NCI-H1436 treated with DMSO at 0.1 percent for 48 hours (cell line): ENCODE measurements around the gene TNS1.
"Not testable (repeated sequence)": the region's sequence is repeated elsewhere in the genome, so short reads cannot be mapped to it uniquely, and the experiment has no call there.

Experiments used
- DNase-seq: peaks from one replicate; lab custom pipeline; 2025; lab: John Stamatoyannopoulos, UW

TNS1 gene

DNA sequence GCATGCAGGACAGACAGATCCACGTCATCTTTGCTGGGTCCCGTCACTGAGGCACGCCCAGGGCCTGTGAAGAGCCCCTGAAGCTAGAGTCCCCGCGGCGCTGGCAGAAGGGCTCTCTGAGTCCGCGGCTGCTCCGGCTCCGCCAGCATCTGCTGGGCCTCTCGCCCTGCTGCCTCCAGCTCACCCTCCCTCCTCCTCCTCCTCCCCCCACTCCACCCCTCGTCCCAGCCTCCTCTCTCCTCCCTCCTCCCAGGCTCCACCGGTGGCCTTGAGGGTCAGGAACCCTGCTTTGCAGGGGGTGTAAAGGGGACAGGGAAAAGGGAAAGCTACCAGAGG, at the start of gene TNS1:
TNS1 (minus strand) TSS at position 151 of the 336 bp plus-strand sequence; CDS start at position 28, 123 bp downstream.
- no peak for DNase-seq

DNA sequence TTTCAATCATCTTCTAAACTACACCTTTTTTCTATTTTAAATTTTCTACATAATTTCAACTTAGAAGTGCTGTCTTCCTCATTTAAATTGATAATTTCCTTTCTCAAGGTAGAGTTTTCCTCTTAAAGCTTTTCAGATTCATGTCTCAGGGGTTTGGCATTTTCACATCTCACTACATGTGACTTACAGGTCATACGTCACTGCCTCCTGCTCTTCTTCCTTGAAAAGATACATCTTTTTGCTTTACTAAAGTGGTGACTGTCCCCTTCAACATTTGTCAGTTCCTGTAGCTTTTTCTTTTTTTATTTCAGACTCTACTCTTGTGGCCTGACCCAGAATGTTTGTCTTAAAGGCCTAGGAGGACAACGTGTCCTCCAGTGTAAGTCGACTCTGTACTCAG, 49.1 kb upstream of the TNS1 start:
- DNase-seq: no peak

DNA sequence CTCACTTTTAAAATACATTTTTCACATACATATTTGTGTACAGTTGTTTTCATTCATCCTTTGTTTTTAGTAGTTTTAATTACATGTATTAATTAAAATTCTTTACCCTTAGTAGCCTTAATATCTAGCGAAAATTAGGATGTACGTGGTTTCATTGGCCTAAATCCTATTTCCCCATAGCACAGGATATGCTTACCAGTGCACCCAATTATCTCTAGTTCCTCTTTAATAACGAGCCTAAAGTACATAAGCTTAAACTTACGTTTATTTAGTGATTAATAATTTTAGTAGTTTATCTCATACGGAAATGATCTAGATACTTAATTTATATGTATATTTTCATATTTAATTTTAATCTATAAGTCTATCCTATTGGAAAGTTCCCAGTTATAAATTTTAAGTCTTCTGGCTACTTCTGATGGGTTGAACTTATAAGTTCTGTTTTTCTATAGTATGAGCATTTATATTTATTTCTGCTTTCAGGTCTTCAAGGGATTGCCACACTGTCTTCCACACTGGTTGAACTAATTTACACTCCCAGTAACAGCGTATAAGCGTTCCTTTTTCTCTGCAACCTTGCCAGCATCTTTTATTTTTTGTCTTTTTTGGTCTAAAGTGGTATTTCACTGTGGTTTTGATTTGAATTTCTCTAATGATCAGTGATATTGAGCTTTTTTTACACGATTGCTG, 44.9 kb upstream of the TNS1 start:
- no peak for DNase-seq

DNA sequence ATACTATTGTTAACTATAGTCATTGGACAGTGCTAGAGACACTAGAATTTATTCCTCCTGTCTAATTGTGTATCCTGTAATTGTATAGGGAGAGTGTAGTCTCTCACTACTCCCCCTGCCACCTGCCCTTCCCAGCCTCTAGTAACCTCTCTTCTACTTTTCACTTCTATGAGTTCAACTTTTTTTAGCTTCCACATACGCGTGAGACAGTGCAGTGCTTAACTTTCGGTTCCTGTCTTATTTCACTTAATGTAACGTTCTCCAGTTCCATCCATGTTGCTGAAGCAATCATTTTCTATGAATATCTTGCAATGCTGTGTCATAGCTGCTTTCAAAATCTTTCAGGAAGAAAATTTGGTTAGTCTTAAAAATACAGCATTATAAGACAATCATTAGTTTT, 43.4 kb upstream of the TNS1 start:
- no peak for DNase-seq

DNA sequence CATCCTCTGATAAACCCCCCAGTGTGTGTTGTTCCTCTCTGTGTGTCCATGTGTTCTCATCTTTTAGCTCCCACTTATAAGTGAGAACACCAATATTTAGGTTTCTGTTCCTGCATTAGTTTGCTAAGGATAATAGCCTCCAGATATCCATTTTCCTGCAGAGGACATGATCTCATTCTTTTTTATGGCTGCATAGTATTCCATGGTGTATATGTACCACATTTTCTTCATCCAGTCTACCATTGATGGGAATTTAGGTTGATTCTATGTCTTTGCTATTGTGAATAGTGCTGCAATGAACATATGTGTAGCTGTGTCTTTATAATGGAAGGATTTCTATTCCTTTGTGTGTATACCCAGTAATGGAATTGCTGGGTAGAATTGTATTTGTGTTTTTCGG, 41.8 kb upstream of the TNS1 start:
- DNase-seq: not testable (repeated sequence)

DNA sequence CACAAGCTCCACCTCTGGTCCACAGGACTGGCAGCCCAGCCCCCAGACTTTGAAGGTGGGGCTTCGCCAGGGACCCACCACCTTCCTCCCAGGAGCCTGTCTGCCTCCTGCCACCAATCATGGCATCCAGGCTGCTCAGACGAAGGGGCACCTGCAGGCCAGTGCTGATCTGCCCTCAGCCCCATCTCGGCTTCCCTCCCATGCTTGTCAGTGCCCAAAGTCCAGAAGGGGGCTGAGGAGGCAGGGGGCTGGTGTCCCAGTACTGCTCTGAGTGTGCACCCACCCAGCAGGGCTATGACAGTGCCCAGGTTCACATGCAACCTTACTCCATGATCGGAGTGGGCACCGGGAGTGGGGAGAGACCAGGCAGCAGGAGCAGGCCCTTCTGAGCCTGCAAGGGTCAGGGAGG, 40.9 kb upstream of the TNS1 start:
- no peak for DNase-seq

DNA sequence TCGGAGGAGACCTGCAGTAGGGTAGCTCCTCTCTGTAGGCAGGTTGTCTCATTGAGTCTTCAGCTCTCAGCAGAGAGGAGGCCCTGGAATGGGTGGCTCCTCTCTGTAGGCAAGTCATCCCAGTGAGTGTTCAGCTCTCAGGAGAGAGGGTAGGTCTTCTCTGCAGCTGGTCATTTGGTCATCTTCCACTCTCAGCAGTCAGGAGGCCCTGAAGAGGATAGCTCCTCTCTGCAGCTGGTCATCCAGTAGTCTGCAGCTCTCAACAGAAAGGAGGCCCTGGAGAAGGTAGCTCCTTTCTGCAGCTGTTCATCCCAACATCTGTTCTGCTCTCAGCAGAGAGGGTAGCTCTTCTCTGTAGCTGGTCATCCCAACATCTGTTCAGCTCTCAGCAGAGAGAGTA, 40.3 kb upstream of the TNS1 start:
- DNase-seq: no peak

DNA sequence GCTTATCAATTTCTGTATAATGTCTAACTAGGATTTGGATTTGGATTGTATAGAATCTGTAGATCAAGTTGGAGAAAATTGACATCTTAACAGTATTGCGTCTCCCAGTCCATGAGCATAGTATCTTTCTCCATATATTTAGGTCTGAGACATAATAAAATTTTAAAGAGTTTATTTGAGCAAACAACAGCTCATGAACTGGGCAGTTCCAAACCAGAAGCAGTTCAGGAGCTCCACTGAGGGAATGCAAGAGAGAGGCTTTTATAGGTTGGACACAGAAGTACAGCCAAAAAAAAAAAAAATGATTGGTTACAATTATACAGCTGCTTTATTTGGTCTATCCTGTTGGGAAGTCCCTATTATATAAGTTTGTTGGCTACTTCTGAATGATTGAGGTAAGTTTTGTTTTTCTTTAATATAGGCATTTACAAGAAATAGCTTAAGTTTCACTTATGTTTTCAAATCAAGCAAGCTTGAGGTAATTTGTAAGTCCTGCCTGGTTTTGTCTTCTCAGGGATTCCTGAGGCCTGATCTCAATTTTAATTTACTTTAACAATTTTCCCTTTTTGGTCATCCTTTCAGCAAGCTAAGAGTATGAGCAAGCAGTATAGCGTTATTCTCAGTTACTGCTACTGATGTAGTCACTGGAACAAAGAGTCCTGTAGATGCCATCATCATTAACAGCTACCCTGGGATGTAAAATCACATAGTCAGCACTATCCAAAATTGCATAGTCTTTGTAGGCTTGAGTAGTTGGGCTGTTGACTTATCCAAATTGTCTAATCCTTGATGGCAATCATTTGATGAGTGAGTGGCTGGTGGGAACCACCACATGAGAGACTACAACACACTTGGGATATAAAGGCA, 38.7 kb upstream of the TNS1 start:
- no peak for DNase-seq

DNA sequence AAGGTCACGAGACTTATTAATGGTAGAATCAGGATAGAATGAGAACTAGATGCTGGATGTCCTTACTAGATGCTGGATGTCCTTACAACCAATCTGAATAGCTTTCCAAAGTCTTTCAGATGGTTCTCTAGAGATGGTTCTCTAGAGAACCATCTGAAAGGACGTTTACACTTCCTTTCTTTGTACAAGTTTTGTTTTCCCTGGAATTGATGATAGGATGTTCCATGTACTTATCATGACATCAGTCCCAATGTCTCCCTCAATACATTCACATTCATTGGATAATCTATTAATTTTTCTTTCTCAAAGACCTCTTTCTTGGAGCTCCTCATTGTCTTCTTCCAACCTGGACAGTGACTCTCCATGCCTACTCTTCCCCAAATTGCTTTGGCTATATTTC, 38.1 kb upstream of the TNS1 start:
- DNase-seq: no peak

DNA sequence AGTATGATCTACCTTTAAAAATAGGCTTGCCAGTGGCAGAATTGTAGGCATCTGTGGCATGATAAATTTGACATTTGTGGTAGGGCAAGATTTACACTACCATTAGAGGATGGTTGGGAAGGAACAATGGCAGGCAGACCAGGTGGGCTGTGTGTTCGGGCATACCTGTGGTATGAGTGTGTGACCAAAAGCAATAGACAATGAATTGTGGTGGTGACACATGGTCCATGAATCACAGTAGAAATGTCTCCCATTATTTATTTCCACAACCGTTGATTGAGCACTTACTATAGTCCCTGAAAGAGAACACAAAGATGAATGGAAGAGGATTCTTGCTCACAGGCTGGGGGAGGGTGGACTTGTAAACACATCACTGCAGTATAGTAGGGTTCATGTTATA, 36.4 kb upstream of the TNS1 start:
- DNase-seq: no peak

DNA sequence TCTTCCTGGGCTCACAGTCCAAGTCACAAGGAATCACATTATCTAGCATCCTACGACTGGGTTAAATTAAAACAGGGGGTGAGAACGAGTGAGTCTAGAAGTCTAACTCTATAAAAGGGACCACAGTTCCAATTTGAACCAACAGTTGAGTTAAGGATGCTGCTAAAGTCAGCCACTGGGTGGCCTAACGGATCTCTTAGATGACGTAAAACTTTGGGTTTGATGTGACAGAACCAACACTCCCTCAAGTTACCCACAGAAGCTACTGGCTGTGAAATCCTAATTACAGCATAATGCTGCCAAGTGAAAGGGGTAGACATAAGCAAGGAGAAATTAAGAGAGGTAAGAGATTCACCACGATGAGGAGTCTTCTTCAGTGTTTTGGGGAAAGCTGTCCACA, 33.6 kb upstream of the TNS1 start:
- no peak for DNase-seq

DNA sequence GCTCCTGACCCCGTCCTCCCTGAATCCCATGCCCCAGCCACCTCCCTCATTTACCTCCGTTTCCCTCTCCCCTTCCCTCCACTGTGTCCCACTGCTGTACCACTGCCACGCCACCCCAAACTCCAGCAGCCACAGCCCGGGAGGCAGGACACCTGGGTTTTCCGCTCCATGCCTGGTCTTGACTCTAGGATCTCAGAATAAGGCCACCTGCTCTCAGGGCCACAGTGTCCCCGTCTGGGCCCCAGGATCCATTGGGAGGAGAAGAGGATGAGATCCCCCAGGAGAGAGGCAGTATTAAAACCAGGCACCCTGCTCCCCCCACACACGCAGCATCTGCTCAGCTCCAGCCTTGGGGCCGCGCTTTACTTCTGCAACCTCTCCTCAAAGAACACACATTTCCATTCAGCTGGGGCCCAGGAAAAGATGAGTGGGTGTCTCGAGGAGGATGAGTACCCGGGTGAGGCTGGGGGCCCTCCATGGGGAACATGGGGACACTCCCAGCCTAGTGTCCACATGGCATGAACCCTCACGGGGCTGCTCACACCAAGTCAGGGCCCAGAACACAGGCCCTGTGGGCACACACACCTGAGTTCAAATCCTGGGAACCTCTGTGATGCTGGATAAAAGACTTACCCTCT, 32.8 kb upstream of the TNS1 start:
- DNase-seq: no peak

DNA sequence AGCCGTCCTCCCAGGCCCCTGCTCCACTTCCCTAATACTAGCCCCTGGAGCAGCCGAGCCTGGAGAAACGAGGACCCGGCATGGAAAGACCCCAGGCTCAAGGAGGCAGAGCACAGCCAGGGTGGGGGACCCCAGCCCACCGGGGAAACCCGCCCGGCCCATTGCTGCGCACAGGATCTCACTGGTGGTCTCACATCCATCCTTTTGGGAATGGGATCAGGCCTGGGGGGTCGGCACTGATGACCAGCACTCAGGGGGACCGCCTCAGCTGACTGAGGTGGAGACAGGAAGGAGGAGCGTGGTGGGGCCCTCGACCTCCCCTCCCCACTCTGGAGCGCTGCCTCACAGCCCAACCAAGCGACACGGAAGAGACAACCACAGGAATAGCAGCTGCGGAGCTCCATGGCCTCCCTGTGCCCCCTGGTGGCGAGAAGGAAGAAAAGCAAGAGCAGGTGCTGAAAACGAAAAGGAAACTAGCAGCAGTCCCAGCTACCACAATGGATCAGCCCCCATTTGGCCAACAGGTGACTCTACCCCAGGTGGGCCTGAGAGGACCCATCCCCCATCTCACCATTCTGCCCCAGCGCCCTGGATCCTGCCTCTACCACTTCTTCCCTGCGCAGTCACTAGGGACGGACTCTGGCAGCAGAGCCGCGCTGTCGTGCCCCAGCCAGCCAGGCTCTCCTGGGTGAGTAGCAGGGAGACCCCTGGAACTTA, 31.9 kb upstream of the TNS1 start:
- not testable (repeated sequence) for DNase-seq

DNA sequence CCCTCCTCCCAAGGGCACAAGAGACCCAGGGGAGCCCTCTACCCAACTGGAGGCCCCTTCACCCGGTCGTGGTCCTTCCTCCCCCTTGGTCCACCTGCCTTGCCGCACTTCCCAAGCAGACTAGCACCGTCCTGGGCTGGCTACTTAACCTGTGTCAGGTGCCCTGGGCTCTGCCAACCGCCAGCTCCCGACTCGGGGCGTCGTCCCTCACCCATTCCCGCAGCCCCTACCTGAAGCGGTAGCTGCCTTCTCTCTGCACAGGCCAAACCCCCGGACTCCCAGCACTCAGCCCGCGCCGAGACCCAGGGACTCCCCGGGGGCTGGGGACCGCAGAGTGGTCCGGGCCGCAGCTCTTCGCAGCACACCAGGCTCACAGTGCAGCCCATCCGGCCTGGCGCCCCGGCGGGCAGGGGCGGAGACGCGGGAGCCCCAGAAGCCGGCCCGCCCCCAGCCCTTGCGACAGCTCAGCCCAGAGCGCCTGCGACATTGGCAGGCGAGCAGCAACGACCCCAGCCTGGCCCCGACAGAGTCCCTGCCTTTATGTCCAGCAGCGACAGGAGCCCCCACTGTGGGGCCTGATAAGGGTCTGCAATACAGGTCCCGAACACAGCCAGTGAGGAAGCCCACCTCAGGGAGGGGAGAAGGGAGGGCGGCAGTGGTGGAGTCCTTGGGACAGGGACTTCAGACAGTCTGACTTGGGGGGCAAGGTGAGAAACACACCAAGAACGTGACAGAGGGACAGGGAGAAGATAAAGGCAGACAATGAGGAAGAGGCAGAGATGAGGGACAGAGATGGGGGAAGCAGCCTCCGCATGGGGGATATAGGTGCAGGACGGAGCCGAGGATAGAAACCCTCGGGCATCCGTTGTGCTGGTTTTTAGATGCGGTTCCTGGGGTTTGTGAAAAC, 31.0 kb upstream of the TNS1 start:
- no peak for DNase-seq

DNA sequence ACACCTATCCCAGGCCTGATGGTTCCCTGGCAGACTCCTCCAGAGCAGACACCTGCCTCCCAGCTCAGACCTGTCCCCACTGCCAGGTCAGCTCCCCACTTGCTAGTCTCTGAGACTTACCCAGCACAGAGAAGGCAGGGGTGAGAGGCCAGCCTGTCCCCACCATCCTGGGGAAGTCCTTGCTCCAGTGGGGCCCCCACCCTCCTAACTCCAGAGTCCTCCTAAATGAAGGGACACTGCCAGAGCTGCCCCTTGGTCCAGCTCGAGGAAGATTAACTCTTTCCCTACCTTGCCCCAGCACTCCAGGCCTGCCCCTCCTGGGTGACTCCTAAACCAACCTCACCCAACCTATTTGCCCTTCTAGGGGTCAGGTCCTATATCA, 30.4 kb upstream of the TNS1 start:
- no peak for DNase-seq

DNA sequence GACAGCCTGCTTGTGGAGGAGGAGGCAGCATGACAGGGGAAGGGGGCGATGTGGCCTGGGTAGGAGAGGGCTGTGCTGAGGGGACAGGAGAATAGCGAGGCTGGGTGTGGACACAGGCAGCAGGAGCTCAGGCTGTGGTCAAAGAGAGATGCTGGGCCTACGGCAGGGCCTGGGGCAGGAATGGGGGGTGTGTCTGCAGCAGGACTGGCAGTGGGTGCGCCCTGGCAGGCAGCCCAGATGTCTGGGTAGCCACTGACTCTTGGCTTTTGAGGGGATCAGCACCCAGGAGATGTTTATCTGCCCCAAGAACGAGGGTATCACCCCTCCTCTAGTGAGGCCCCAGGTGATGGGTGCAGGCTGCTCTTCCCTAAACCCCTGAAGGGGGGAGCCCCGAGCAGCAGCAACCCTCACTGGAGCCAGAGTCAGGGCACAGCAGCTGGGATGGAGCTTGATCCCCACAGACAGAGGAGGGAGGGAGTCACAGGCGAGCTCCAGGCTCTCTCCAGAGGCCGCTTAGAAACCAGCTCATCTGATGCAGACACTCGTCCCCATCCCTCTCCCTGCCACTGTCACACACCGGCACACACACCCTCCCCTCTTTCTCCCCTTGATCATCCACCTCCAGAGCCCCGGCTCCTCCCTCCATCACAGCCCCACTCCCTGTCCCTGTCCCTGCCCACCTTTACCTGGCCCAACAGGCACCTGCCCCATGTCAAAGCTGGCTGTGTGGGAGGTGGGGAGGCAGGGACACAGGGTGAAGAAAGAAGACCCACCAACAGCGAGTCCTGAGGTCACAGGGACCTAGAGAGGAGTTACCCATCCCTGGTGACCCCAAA, 29.8 kb upstream of the TNS1 start:
- DNase-seq: no peak

DNA sequence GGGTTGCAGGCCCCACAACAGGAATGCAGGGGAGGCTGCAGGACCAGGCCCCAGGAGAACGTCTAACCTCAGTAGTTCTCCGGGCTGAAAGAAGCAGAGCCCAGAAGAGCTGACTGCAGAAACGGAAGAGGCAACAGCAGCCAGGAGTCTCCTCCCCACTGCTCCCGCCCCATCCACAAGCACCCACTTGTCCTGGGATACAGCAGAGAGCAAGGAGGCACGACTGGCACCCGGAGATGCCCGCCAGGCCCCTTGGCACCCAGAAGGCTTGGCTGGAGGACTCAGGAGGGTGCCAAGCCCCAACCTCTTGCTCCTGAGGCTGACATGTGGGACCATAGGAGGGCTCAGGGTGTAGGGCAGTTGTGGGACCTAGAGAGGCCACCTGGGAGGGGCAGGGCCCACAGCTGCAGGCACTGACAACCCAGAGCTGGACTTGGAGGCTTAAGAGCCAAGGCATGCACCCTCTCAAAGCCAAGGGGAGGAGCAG, 29.0 kb upstream of the TNS1 start:
- DNase-seq: no peak

DNA sequence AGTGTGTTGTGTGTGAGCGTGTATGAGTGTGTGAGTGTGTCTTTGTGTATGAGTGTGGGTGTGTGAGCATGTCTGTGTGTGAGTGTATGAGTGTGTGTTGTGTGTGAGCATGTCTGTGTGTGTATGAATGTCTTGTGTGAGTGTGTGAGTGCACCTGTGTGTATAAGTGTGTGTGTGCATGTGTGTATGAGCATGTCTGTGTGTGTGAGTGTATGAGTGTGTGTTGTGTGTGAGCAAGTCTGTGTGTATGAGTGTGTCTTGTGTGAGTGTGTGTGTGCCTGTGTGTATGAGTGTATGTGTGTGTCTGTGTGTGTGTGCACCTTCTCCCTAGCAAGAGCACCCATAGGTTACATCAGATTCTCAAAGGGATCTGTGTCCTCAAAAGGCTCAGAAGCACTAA, 28.5 kb upstream of the TNS1 start:
- no peak for DNase-seq

DNA sequence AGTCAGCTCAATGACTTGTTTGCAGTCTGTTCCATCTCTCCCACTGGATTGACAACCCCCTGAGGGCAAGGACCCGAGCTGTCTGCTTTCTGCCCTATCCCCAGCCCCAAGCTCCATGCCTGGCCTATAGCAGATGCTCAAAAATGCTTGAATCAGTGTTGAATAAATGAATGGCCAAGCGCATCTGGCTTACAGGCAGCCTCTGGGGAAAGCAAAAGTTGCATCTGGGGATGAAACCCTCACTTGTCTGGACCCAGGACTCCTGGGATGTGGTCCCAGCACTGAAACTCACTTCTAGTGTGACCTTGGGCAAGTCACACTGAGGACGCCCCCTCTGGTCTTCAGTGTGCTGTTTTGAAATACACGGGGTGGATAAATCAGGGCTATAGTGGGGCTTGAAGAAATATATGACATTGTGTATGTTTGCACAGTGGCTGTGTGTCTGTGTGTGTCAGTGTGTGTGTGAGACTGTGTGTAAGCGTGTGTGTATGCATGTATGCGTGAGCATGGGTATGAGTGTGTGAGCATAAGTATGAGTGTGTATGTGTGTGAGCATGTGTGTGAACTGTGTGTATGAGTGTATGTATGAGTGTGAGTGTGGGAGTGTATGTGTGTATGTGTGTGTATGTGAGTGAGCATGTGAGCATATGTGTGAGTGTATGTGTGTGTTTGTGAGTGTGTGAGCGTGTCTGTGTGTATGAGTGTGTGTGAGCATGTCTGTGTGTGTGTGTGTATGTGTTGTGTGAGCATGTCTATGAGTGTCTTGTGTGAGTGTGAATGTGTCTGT, 27.8 kb upstream of the TNS1 start:
- DNase-seq: no peak
